ENCODE measurements around the gene EOLA2.
"Not testable (repeated sequence)": the region's sequence is repeated elsewhere in the genome, so short reads cannot be mapped to it uniquely, and the experiment has no call there.

GRCh38 chrX:149946932-149947331 lies 8.6 kb upstream of the EOLA2 start:
- not testable (repeated sequence) for TF ChIP-seq WT1 (tag by site-specific recombination; IDR thresholded peaks at IDR 0.05); ZNF513 (tag by site-specific recombination; IDR thresholded peaks at IDR 0.05); ZNF530 (tag by site-specific recombination; IDR thresholded peaks at IDR 0.05; ENCODE audit: low read depth); ZNF184 (tag by site-specific recombination; IDR thresholded peaks at IDR 0.05); KLF10 (tag by site-specific recombination; IDR thresholded peaks at IDR 0.05); ZSCAN5A (tag by site-specific recombination; IDR thresholded peaks at IDR 0.05); ZNF473 (tag by site-specific recombination; IDR thresholded peaks at IDR 0.05); ZNF768 (tag by site-specific recombination; IDR thresholded peaks at IDR 0.05)
